Measurements from ENCODE around the gene GNL1. TPM values are rescaled to one million over a fixed set of nuclear protein-coding genes. Genes with fewer than 3 reads are reported as not detected.

Gene GNL1
- total and polyA plus RNA-seq, 9 of the 15 experiments (the other 6 are each of a cell fraction or from before 2014, with no cell fraction given): 0.73 to 112 (median 58.0) TPM

- TF ChIP-seq, protein P1, sequence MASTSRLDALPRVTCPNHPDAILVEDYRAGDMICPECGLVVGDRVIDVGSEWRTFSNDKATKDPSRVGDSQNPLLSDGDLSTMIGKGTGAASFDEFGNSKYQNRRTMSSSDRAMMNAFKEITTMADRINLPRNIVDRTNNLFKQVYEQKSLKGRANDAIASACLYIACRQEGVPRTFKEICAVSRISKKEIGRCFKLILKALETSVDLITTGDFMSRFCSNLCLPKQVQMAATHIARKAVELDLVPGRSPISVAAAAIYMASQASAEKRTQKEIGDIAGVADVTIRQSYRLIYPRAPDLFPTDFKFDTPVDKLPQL (IDR thresholded peaks at IDR 0.05; ENCODE audit: extremely low read depth, insufficient read length): no peak
- TF ChIP-seq ZNF699 (CRISPR knock-in tag; IDR thresholded peaks at IDR 0.05; ENCODE audit: insufficient replicate concordance): no peak
- peak; percentile 61; the same call in 1 of the 2 replicates for TF ChIP-seq POLR2G (IDR thresholded peaks at IDR 0.05; ENCODE audit: low read depth, low read length)
- no peak for TF ChIP-seq KLF1 (tag; IDR thresholded peaks at IDR 0.05)
- TF ChIP-seq POLR2AphosphoS2 (IDR thresholded peaks at IDR 0.05; ENCODE audit: low read length): peak; percentile 93
- TF ChIP-seq ELK1 (CRISPR knock-in tag; IDR thresholded peaks at IDR 0.05): no peak
- TF ChIP-seq PCBP2 (IDR thresholded peaks at IDR 0.05; ENCODE audit: low read depth, low read length, poor library complexity, severe bottlenecking): no peak
- peak; percentile 24; the same call in 1 of the 2 replicates for TF ChIP-seq RBFOX2 (IDR thresholded peaks at IDR 0.05; ENCODE audit: low read depth, low read length)
- TF ChIP-seq ZBED1 (IDR thresholded peaks at IDR 0.05): 0 out of 2 replicates have a peak, but pooled peaks have one; percentile 57
- peak; percentile 63 for TF ChIP-seq POLR2A (conservative IDR thresholded peaks at IDR 0.05)
- no peak for TF ChIP-seq KLF16 (IDR thresholded peaks at IDR 0.05)
- TF ChIP-seq TEAD4 (IDR thresholded peaks at IDR 0.05; ENCODE audit: low read length): 0 out of 2 replicates have a peak, but pooled peaks have one; percentile 12
- no peak for TF ChIP-seq TEAD4 (CRISPR knock-in tag; IDR thresholded peaks at IDR 0.05; ENCODE audit: borderline replicate concordance)
- peak; percentile 83 for TF ChIP-seq NFIC (IDR thresholded peaks at IDR 0.05)
- peak; percentile 11 for TF ChIP-seq SIRT6 (IDR thresholded peaks at IDR 0.05; ENCODE audit: low read depth, low read length)
- TF ChIP-seq SMAD3 (CRISPR knock-in tag; conservative IDR thresholded peaks at IDR 0.05): 0 out of 2 replicates have a peak, but pooled peaks have one; percentile 16
- TF ChIP-seq NFIX (CRISPR knock-in tag; IDR thresholded peaks at IDR 0.05; ENCODE audit: low read depth): 0 out of 2 replicates have a peak, but pooled peaks have one; percentile 8
- TF ChIP-seq ARID3A (IDR thresholded peaks at IDR 0.05; ENCODE audit: borderline replicate concordance, low read depth, low read length): no peak
- intact Hi-C loops (cut with micrococcal nuclease) (no loop called here), in situ Hi-C loops (cut with MboI) (no loop called here)
- no peaks in the 10 kb centered on the region for H3K9me1 ChIP-seq (ENCODE audit: control insufficient read depth, insufficient read depth, low read length)
- no peak overlapping the region for H2AFZ ChIP-seq (ENCODE audit: low read depth, low read length)
- peaks cover 7% of the 10 kb centered on the region; the same call in 1 of the 2 replicates for H4K20me1 ChIP-seq (replicated peaks; ENCODE audit: control insufficient read depth, insufficient read depth, low read length)
- WGBS (ENCODE audit: insufficient coverage, low coverage, missing lambda C conversion rate): 89% methylated on average over 10 of the region's 10 CpGs
- FAIRE-seq: no peak
- DNase-seq (ENCODE audit: extremely low read depth in 1 of 4, low spot score in 3 of 4): peak in 2 of 4 experiments; percentile 29 to 30
- no peaks in the 10 kb centered on the region for H3K9me3 ChIP-seq (replicated peaks; ENCODE audit: control insufficient read depth, insufficient read depth, low read depth, low read length)
- H3K4me1 ChIP-seq (replicated peaks in 1 of 2; ENCODE audit: control insufficient read depth in 2 of 2, insufficient read depth in 2 of 2, low read length in 2 of 2): peaks cover 4 to 11% of the 10 kb centered on the region in 2 experiments; a peak in 4 of 5 replicates
- POLR2A ChIA-PET: interaction anchor here (0.6 to 13.5 kb wide), 7 partner anchors 10 to 285 kb away, joined by 3 to 310 read pairs (median 28); no protein-coding TSS in a partner anchor
- CTCF ChIA-PET (ENCODE audit: low intra/inter-chr PET ratio): no interaction called here
- no peak overlapping the region for H3K4me2 ChIP-seq (ENCODE audit: insufficient read depth, low read length)
- H3K79me2 ChIP-seq (ENCODE audit: control insufficient read depth, insufficient read depth, low read length): no peaks in the 10 kb centered on the region; the same call in 2 of the 3 replicates
- no peaks in the 10 kb centered on the region for H3K27me3 ChIP-seq (ENCODE audit: control insufficient read depth in 2 of 2, insufficient read depth in 2 of 2, low read length in 2 of 2)
- no peak overlapping the region for H3K4me3 ChIP-seq
- TSS peak; percentile 15 for BruUV-seq (replicated peaks)
- H3K36me3 ChIP-seq (ENCODE audit: control insufficient read depth, insufficient read depth, low read length): peaks cover 69% of the 10 kb centered on the region
- no peak overlapping the region for H3K27ac ChIP-seq (ENCODE audit: extremely low read depth, low read depth, low read length)
- ATAC-seq: no peak
- no peak overlapping the region; a peak in 1 of 4 replicates for H3K9ac ChIP-seq (ENCODE audit: insufficient read depth in 1 of 2, low read depth in 2 of 2, low read length in 2 of 2)
Measured at GRCh38 chr6:30600451-30600961, 44.2 kb upstream of the GNL1 start.

Data from K562 (cell line).